ENCODE results near the gene HNF4A. TPM values are rescaled to one million over a fixed set of nuclear protein-coding genes. Genes with fewer than 3 reads are reported as not detected.
"Not testable (repeated sequence)": the region's sequence is repeated elsewhere in the genome, so short reads cannot be mapped to it uniquely, and the experiment has no call there.

The HNF4A gene
- total RNA-seq, 2 donors from 2014 or later = 288 to 346 TPM

DNA sequence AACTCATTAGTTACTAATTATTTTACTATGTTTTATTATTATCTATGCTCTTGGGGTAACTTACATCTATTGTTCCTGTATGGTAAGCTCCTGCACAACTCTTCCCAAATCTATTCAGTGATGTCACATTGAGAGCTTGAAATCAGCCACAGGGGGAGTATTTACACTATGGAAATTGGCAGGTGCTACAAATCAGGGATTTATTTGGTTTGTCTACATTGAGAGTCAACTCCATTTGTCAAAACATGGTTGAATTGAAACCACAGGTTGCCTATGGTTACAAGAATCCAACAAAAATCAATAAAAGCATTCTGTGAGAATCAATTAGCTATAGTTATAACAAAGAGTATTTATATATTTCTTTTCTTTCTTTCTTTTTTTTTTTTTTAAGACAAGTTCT is 40.6 kb upstream of the HNF4A start:
- no peak for DNase-seq
- TF ChIP-seq, protein P1, sequence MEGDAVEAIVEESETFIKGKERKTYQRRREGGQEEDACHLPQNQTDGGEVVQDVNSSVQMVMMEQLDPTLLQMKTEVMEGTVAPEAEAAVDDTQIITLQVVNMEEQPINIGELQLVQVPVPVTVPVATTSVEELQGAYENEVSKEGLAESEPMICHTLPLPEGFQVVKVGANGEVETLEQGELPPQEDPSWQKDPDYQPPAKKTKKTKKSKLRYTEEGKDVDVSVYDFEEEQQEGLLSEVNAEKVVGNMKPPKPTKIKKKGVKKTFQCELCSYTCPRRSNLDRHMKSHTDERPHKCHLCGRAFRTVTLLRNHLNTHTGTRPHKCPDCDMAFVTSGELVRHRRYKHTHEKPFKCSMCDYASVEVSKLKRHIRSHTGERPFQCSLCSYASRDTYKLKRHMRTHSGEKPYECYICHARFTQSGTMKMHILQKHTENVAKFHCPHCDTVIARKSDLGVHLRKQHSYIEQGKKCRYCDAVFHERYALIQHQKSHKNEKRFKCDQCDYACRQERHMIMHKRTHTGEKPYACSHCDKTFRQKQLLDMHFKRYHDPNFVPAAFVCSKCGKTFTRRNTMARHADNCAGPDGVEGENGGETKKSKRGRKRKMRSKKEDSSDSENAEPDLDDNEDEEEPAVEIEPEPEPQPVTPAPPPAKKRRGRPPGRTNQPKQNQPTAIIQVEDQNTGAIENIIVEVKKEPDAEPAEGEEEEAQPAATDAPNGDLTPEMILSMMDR (IDR thresholded peaks at IDR 0.05) = no peak
- H3K9ac ChIP-seq (ENCODE audit: low read depth in 2 of 2, low read length in 2 of 2) = no peak overlapping the region
- no peaks in the 10 kb centered on the region for H3K36me3 ChIP-seq
- no peaks in the 10 kb centered on the region for H3K4me1 ChIP-seq
- no peak overlapping the region for H3K4me3 ChIP-seq
- intact Hi-C loops (cut with DNase I) = loop anchor here (10.0 kb wide), 2 partner anchors 70 to 150 kb away; no protein-coding TSS in a partner anchor
- no peak overlapping the region for H3K27ac ChIP-seq
- no peaks in the 10 kb centered on the region for H3K9me3 ChIP-seq
- no peaks in the 10 kb centered on the region for H3K27me3 ChIP-seq

DNA sequence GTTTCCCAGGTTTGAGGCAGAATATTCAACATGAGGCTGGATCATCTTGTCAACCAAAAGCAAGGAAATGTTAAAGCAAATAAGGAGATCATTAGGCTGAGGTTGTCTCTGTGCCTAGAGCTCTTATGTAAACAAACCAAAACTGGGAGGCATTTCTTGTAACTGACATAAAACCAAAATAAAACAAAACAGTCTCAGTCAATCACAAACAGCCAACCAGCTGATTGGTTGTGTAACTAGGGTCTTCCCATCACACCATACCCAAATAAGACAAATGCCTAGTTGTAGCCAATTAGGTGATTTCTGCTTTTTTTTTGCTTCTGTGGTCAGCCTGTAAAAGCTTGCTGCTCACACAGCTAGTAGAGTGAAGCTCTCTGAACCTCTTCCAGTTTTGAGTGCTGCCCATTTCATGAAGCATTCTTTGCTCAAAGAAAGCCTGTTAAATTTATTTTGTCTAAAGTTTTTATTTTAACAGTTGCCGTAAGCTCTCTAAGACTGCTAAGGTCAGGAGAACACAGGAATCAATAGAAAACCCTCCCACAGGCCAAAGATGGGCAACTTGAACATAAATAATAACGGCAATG is 35.6 kb upstream of the HNF4A start:
- intact Hi-C loops (cut with DNase I) = loop anchor here (10.0 kb wide), 2 partner anchors 65 to 145 kb away; no protein-coding TSS in a partner anchor
- H3K4me3 ChIP-seq = no peak overlapping the region
- H3K27ac ChIP-seq = no peak overlapping the region
- H3K36me3 ChIP-seq = no peaks in the 10 kb centered on the region
- TF ChIP-seq, protein P1 (IDR thresholded peaks at IDR 0.05) = no peak
- no peak for DNase-seq
- no peak overlapping the region for H3K9ac ChIP-seq (ENCODE audit: low read depth in 2 of 2, low read length in 2 of 2)
- H3K9me3 ChIP-seq = no peaks in the 10 kb centered on the region
- H3K27me3 ChIP-seq = no peaks in the 10 kb centered on the region
- H3K4me1 ChIP-seq = peaks cover 4% of the 10 kb centered on the region

DNA sequence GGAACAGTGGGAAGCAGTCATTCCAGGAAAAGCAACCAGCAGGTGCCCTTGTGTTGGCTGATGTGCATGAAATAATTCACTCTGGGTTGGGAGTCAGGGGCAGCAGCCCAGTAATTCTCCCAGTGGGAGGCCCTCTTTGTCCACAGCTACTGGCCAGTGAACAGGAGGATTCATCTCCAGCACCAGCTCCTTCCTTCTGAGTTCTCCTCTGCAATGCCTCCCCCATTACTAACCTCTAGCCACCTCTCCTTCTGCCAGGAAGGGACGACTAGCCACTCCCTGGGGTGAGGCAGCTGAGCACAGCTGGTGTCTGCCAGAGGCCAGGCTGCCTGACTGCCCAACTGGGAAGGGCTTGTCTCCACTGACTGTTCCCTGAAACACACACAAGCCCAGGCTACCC is 31.2 kb upstream of the HNF4A start:
- no peaks in the 10 kb centered on the region for H3K9me3 ChIP-seq
- no peak overlapping the region for H3K4me3 ChIP-seq
- peak; percentile 73 for DNase-seq
- peak overlapping the region; percentile 46 for H3K27ac ChIP-seq
- H3K27me3 ChIP-seq = no peaks in the 10 kb centered on the region
- intact Hi-C loops (cut with DNase I) = no loop called here
- peaks cover 4% of the 10 kb centered on the region for H3K4me1 ChIP-seq
- TF ChIP-seq, protein P1 (IDR thresholded peaks at IDR 0.05) = no peak
- H3K9ac ChIP-seq (ENCODE audit: low read depth in 2 of 2, low read length in 2 of 2) = no peak overlapping the region
- H3K36me3 ChIP-seq = no peaks in the 10 kb centered on the region

DNA sequence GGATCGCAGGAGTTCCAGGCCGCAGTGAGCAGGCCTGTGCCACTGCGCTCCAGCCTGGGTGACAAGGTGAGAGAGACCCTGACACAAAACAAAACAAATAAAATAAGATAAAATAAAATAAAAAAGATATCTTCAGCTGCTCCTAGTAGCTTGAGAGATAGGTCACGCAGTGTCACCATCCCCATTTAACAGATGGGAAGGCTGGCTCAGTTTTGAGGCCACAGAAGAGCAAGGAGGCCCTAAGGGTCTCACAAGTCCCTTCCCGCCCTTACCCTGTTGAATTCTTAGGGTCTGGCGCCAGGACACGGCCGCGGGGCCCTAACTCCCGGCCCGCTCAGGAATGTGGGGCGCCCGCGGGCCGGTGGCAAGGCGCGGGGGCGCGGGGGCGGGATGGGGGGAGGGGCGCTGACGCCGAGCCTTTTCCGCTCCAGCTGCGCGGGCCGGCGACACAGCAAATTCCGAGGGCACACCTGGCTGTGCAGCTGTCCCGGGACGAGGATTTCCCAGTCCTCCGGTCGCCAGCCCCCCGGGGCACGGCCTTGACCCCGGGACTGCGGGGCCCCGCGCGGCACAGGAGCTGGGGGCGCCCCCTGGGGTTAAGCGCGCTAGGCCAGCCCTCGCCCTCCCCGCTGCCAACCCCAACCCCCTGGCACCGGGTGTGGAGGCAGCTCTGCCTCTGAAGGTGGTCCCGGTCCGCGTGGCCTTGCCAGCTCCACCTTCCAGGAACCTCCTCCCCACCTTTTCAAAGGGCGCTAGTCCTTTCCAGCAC is 28.9 kb upstream of the HNF4A start:
- no peaks in the 10 kb centered on the region for H3K9me3 ChIP-seq
- H3K27ac ChIP-seq = no peak overlapping the region
- DNase-seq = no peak
- no peaks in the 10 kb centered on the region for H3K36me3 ChIP-seq
- H3K9ac ChIP-seq (ENCODE audit: low read depth in 2 of 2, low read length in 2 of 2) = peak overlapping the region in 1 of 2 donors; percentile 51
- intact Hi-C loops (cut with DNase I) = no loop called here
- no peaks in the 10 kb centered on the region for H3K27me3 ChIP-seq
- peak overlapping the region; percentile 45 for H3K4me3 ChIP-seq
- H3K4me1 ChIP-seq = peaks cover 4% of the 10 kb centered on the region
- TF ChIP-seq, protein P1 (IDR thresholded peaks at IDR 0.05) = no peak

DNA sequence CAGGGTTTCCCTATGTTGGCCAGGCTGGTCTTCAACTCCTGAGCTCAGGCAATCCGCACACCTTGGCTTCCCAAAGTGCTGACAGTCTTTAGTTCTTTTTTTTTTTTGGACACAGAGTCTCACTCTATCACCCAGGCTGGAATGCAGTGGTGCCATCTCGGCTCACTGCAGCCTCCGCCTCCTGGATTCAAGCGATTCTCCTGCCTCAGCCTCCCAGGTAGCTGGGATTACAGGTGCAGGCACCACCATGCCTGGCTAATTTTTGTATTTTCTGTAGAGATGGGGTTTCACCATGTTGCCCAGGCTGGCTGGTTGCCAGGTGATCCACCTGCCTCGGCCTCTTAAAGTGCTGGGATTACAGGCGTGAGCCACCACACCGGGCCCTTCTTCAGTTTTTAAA is 27.8 kb upstream of the HNF4A start:
- intact Hi-C loops (cut with DNase I); H3K27me3 ChIP-seq; H3K27ac ChIP-seq; H3K4me3 ChIP-seq; H3K9me3 ChIP-seq; H3K36me3 ChIP-seq; H3K4me1 ChIP-seq; H3K9ac ChIP-seq (ENCODE audit: low read depth in 2 of 2, low read length in 2 of 2); DNase-seq: not testable (repeated sequence)

DNA sequence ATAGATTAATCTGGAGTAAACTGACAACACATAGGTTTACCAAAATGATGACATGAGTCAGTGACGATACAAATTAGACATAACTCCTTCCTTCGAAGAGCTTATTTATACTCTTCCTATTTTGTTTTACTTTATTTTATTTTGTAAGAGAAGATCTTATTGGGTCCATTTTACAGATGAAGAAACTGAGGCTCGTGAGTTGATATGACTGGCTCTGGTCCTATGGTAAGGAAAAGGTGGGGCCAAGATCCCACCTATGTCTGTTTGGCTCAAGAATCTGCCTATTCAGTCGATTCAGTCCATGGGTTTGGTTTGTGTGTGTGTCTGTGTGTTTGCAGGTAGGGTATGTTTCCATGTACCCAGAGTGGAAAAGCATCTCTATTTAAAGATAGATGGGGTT is 27.1 kb upstream of the HNF4A start:
- no peak overlapping the region for H3K9ac ChIP-seq (ENCODE audit: low read depth in 2 of 2, low read length in 2 of 2)
- intact Hi-C loops (cut with DNase I) = no loop called here

More for the DNA sequence above, 27.1 kb upstream of the HNF4A start:
- DNase-seq = no peak
- Histone ChIP-seq H3K4me1 (peaks cover 4% of the 10 kb centered on the region), H3K4me3 (no peak overlapping the region), H3K9me3 (no peaks in the 10 kb centered on the region), H3K27me3 (no peaks in the 10 kb centered on the region), H3K36me3 (no peaks in the 10 kb centered on the region), H3K27ac (no peak overlapping the region)
- TF ChIP-seq, protein P1 (IDR thresholded peaks at IDR 0.05) = no peak

Data from colonic mucosa (tissue), 4 donors.